Suppressor macrophage (primary cell): ENCODE measurements around the gene OCIAD1.
"Not testable (repeated sequence)": the region's sequence is repeated elsewhere in the genome, so short reads cannot be mapped to it uniquely, and the experiment has no call there.

Experiments used
- DNase-seq, 4 experiments: peaks; one replicate each; pipeline ENCODE4 v3.0.0-alpha.2; 2020 to 2022

Gene OCIAD1

GRCh38 chr4:48821431-48821830 is 9.5 kb upstream of the OCIAD1 start:
- DNase-seq: peak in 2 of 4 experiments; percentile 12 to 27

- DNase-seq: no peak
Measured at GRCh38 chr4:48827622-48828021, 3.3 kb upstream of the OCIAD1 start.

- peak in 2 of 4 experiments; percentile 33 to 34 for DNase-seq
Measured at GRCh38 chr4:48831532-48832030, 693 bp downstream of the OCIAD1 start.

GRCh38 chr4:48832571-48832970 is 1.7 kb downstream of the OCIAD1 start:
- DNase-seq: no peak

- no peak for DNase-seq
Measured at GRCh38 chr4:48836658-48837057, 5.8 kb downstream of the OCIAD1 start.

- DNase-seq: no peak
Measured at GRCh38 chr4:48841045-48841827, 10.3 kb downstream of the OCIAD1 start.

GRCh38 chr4:48844843-48845242 is 14.0 kb downstream of the OCIAD1 start:
- no peak for DNase-seq

- DNase-seq: not testable (repeated sequence)
Measured at GRCh38 chr4:48848799-48849198, 17.9 kb downstream of the OCIAD1 start.

- peak in 1 of 4 experiments; percentile 12 for DNase-seq
Measured at GRCh38 chr4:48851651-48852050, 20.8 kb downstream of the OCIAD1 start.

GRCh38 chr4:48853604-48854394 is 22.9 kb downstream of the OCIAD1 start:
- no peak for DNase-seq

GRCh38 chr4:48854395-48854683 is 23.5 kb downstream of the OCIAD1 start:
- DNase-seq: no peak

- DNase-seq: peak in 1 of 4 experiments; percentile 30
Measured at GRCh38 chr4:48854982-48855381, 24.1 kb downstream of the OCIAD1 start.

- no peak for DNase-seq
Measured at GRCh38 chr4:48858130-48858529, 27.2 kb downstream of the OCIAD1 start.

- DNase-seq: no peak
Measured at GRCh38 chr4:48862038-48862437, 31.1 kb downstream of the OCIAD1 start.

- DNase-seq: no peak
Measured at GRCh38 chr4:48862661-48863060, 31.8 kb downstream of the OCIAD1 start.

- no peak for DNase-seq
Measured at GRCh38 chr4:48863728-48864127, 32.8 kb downstream of the OCIAD1 start.

- DNase-seq: not testable (repeated sequence)
Measured at GRCh38 chr4:48864696-48865095, 33.8 kb downstream of the OCIAD1 start.

- DNase-seq: no peak
Measured at GRCh38 chr4:48877827-48878535, 47.1 kb downstream of the OCIAD1 start.

- no peak for DNase-seq
Measured at GRCh38 chr4:48879561-48880442, 48.9 kb downstream of the OCIAD1 start.

GRCh38 chr4:48881646-48882045 is 50.8 kb downstream of the OCIAD1 start:
- DNase-seq: not testable (repeated sequence)

- not testable (repeated sequence) for DNase-seq
Measured at GRCh38 chr4:48889750-48890149, 58.9 kb downstream of the OCIAD1 start.

GRCh38 chr4:48891028-48891619 is 60.2 kb downstream of the OCIAD1 start:
- no peak for DNase-seq
